ENCODE data around the gene IYD. TPM values are rescaled to one million over a fixed set of nuclear protein-coding genes. Genes with fewer than 3 reads are reported as not detected.

Gene IYD
- total and polyA plus RNA-seq, 10 donors, result not detected

GRCh38 chr6:150420428-150420827 is 51.6 kb downstream of the IYD start:
- Histone ChIP-seq H3K36me3 (no peaks in the 10 kb centered on the region), H3K27me3 (replicated peaks in 1 of 7) (no peaks in the 10 kb centered on the region), H3K9me3 (peaks cover 0 to 7% (median 0%) of the 10 kb centered on the region in 8 donors), H3K4me3 (no peak overlapping the region), H3K27ac (peak overlapping the region in 6 of 8 donors; percentile 19 to 63 (median 58)), H3K4me1 (peaks cover 0 to 20% (median 8%) of the 10 kb centered on the region in 6 donors)
- intact Hi-C loops (cut with DNase I; ENCODE audit: low total_unique reads), result no loop called here
- 94 to 99% (median 95%) methylated on average over 2 of the region's 2 CpGs for WGBS, 5 donors
- no peak for DNase-seq
- no peak for TF ChIP-seq POLR2AphosphoS5 (IDR thresholded peaks at IDR 0.05)
- TF ChIP-seq CTCF (IDR thresholded peaks at IDR 0.05 in 8 of 11, conservative IDR thresholded peaks at IDR 0.05 in 3 of 11), result no peak

DNA sequence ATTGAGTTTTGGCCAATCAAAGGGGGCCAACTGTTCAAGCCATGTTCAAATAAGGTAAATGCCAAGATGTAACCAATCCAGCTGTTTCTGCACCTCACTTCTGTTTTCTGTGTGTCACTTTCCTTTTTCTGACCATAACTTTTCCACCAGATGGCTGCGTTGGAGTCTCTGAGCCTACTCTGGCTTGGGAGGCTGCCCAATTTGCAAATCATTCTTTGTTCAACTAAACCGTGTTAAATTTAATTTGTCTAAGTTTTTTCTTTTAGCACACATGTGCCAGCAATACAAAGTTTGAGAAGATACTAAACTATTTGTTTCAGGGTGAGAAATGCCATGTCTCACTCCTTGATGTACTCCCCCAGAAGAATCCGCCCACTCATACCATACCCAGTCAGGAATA is 52.1 kb downstream of the IYD start:
- Histone ChIP-seq H3K36me3 (no peaks in the 10 kb centered on the region), H3K4me3 (no peak overlapping the region), H3K9me3 (peaks cover 0 to 9% (median 0%) of the 10 kb centered on the region in 8 donors), H3K4me1 (peaks cover 0 to 20% (median 8%) of the 10 kb centered on the region in 6 donors), H3K27me3 (replicated peaks in 1 of 7) (no peaks in the 10 kb centered on the region), H3K27ac (peak overlapping the region in 6 of 8 donors; percentile 19 to 63 (median 58))
- DNase-seq, result no peak
- WGBS, 5 donors, result 52 to 70% (median 67%) methylated on average over 3 of the region's 3 CpGs
- TF ChIP-seq POLR2AphosphoS5 (IDR thresholded peaks at IDR 0.05) (no peak), POLR2A (IDR thresholded peaks at IDR 0.05) (no peak), CTCF (IDR thresholded peaks at IDR 0.05 in 8 of 11, conservative IDR thresholded peaks at IDR 0.05 in 3 of 11) (no peak)
- intact Hi-C loops (cut with DNase I; ENCODE audit: low total_unique reads), result no loop called here

- intact Hi-C loops (cut with DNase I; ENCODE audit: low total_unique reads), result no loop called here
- Histone ChIP-seq H3K36me3 (no peaks in the 10 kb centered on the region), H3K4me3 (no peak overlapping the region), H3K9me3 (peaks cover 0 to 9% (median 0%) of the 10 kb centered on the region in 8 donors), H3K27me3 (replicated peaks in 1 of 7) (no peaks in the 10 kb centered on the region), H3K27ac (no peak overlapping the region), H3K4me1 (peaks cover 0 to 14% (median 2%) of the 10 kb centered on the region in 6 donors)
- TF ChIP-seq CTCF (IDR thresholded peaks at IDR 0.05 in 8 of 11, conservative IDR thresholded peaks at IDR 0.05 in 3 of 11) (no peak), POLR2A (IDR thresholded peaks at IDR 0.05) (no peak)
- no peak for DNase-seq
- 89 to 96% (median 94%) methylated on average over 3 to 8 of the region's 8 CpGs for WGBS, 5 donors
Measured at GRCh38 chr6:150425508-150425907, 56.7 kb downstream of the IYD start.

DNA sequence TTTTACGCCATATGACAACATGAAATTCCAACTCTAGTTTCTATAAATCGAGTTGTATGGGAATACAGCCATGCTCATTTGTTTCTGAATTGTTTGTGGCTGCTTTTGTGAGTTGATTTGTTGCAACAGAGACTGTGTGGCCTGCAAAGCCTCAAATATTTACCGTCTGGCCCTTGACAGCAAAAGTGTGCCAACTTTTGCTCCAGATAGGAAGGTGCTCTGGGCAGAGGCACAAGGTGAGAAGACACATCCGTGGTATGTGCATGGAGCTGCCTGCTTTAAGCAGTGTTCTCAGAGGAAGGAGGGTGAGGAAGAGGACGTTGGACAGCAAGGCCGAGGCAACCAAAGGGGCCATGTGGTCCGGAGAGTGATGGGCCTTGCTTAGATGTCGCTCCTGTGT is 57.4 kb downstream of the IYD start:
- Histone ChIP-seq H3K4me1 (peaks cover 0 to 10% (median 0%) of the 10 kb centered on the region in 6 donors), H3K4me3 (no peak overlapping the region), H3K9me3 (peaks cover 0 to 9% (median 0%) of the 10 kb centered on the region in 8 donors), H3K27me3 (replicated peaks in 1 of 7) (no peaks in the 10 kb centered on the region), H3K36me3 (no peaks in the 10 kb centered on the region), H3K27ac (no peak overlapping the region)
- WGBS, 5 donors, result 72 to 79% (median 75%) methylated on average over 8 of the region's 8 CpGs
- intact Hi-C loops (cut with DNase I; ENCODE audit: low total_unique reads), result no loop called here
- TF ChIP-seq POLR2AphosphoS5 (IDR thresholded peaks at IDR 0.05), result no peak
- no peak for TF ChIP-seq CTCF (IDR thresholded peaks at IDR 0.05 in 8 of 11, conservative IDR thresholded peaks at IDR 0.05 in 3 of 11)
- no peak for TF ChIP-seq POLR2A (IDR thresholded peaks at IDR 0.05)
- DNase-seq, result no peak
